Activated CD4-positive, alpha-beta T cell treated with anti-CD3 and anti-CD28 coated beads, Interleukin-10, Interleukin-2, amounts not matched to agents 100 ng/mL and 50 ng/mL, durations not matched to agents 16 hours and 8 hours (primary cell): ENCODE results near the gene MARCHF2.
"Not testable (repeated sequence)": the region's sequence is repeated elsewhere in the genome, so short reads cannot be mapped to it uniquely, and the experiment has no call there.

Experiments
- DNase-seq: peaks from one replicate; pipeline ENCODE4 v3.0.0-alpha.2; 2020

MARCHF2 gene

DNA sequence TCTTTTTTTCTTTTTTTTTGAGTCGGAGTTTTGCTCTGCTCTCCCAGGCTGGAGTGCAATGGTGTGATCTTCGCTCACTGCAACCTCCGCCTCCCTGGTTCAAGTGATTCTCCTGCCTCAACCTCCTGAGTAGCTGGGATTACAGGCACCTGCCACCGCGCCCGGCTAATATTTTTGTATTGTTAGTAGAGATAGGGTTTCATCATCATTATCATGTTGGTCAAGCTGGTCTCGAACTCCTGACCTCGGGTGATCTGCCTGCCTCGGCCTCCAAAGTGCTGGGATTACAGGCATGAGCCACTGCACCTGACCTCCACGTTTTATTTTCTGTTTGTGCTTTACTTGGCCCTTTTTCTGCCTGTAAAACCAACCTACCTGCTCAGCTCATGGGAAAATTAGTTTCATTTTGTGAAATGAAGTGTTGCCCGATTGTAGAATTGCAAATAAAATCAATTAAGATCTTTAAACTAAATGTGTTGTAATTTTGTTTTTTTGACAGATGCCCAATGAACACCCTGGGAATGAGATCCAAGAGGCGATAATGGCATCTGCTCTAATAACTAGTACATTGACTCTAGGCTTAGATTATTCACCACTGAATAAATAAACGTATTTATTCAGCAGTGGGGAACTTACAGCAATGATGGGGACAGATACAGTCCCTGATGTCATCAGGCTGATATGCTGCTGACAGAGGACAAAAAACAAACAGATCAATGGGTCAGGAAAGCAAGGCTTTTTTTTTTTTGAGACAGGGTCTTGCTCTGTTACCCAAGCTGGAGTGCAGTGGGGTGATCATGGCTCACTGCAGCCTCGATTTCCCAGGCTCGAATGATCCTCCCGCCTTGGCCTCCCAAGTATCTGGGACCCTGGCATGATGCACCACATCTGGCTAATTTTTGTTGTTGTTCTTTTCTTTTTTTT lies 25.2 kb upstream of the MARCHF2 start:
- DNase-seq = no peak

DNA sequence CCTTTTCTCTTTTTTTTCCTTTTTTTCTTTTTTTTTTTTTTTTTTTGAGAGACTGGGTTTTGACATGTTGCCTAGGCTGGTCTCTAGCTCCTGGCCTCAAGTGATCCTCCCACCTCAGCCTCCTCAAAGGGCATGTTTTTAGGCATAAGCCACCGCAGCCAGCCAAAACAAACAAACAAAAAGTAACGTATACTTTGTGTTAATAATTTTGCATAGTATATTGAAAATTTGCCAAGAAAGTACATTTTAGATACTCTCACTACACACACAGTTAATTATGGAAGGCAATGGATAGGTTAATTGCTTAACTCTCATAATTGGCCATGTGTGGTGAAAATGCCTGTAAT lies 24.5 kb upstream of the MARCHF2 start:
- no peak for DNase-seq

DNA sequence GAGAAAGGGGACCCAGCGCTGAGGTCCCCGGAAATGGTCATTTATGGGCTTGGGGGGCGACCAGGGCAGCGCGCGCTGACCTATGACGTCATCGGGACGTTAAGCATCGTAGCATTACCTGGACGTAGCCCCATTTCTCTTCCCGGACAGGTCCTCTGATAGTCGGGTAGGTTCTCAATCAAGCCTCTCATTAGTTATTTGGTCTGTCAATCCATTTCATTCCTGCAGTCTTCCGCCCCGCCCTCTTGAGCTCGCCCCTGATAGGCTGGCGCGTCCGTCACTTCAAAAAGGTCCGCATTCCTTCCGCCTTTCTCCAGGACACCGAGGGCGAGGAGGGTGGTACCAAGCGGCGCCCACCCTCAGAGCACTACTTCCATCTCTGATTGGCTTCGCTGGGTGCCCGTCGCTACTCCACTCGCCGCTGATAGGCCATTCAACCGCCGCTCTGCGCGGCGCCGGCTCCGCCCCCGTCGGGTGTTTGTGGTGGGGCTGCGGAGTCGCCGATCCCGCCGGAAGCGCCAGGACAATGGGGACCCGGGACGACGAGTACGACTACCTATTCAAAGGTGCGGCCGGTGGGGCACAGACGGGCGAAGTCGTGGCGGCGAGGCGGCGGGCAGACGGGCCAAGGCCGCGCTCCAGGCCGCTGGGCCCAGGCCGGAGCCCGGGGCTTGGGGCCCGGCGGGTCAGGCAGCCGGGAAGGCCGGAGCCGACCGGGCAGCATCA lies 23.1 kb upstream of the MARCHF2 start, which contains the start of gene RAB11B:
Gene RAB11B (plus strand): TSS at position 470 of the 726 bp plus-strand sequence. CDS start 57 bp downstream, at position 527.
- peak; percentile 100 for DNase-seq

GRCh38 chr19:8390617-8390981 lies 22.5 kb upstream of the MARCHF2 start:
- peak; percentile 96 for DNase-seq

GRCh38 chr19:8391198-8392016 lies 21.7 kb upstream of the MARCHF2 start:
- DNase-seq = no peak

GRCh38 chr19:8392017-8392591 lies 21.0 kb upstream of the MARCHF2 start:
- DNase-seq = no peak

- no peak for DNase-seq
These were observed 19.8 kb upstream of the MARCHF2 start for GRCh38 chr19:8393192-8393870.

- DNase-seq = no peak
These were observed 19.2 kb upstream of the MARCHF2 start for GRCh38 chr19:8393871-8394250.

DNA sequence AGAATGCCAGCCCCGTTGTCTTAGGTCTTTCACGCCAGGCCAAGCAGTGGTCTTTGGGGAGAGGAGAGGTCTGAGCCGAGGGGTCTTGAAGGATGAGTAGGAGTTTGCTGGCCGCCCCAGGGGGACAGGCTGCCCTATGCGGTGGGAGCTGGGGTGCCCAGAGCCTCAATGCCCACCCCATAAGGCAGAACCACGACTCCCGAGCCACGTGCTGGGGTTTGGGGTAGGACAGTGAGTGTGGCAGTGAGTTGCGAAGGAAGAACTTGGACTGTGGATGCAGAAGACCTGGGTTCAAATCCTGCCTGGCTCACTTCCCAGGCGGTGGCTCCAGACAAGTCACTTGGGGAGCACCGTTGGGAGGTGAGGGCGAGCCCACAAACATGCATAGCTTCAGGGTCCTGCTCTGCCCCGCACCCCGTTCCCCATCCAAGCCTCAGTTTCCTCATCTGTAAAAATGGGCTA lies 17.5 kb upstream of the MARCHF2 start:
- DNase-seq = no peak

- DNase-seq = no peak
These were observed 16.9 kb upstream of the MARCHF2 start for GRCh38 chr19:8396185-8396562.

GRCh38 chr19:8396563-8397203 lies 16.4 kb upstream of the MARCHF2 start:
- DNase-seq = peak; percentile 70

DNA sequence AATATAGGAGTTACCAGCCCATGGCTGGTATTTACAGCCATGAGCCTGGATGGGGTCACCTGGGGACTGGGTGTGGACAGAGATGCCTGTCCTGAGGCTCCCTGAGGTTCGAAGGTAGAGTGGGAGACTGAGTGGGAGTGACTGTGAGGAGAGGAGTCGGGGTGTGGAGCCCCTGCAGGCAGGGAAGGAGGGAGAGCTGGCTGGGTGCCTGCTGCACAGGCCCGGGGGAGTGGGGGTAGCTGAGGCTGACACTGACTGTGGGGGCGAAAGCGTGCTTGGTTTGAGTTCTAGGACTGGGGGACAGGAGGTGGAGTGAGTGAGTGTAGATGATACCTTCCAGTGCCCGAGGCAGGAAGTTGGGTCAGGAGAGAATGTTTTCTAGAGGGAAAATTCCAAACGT lies 15.8 kb upstream of the MARCHF2 start:
- no peak for DNase-seq

DNA sequence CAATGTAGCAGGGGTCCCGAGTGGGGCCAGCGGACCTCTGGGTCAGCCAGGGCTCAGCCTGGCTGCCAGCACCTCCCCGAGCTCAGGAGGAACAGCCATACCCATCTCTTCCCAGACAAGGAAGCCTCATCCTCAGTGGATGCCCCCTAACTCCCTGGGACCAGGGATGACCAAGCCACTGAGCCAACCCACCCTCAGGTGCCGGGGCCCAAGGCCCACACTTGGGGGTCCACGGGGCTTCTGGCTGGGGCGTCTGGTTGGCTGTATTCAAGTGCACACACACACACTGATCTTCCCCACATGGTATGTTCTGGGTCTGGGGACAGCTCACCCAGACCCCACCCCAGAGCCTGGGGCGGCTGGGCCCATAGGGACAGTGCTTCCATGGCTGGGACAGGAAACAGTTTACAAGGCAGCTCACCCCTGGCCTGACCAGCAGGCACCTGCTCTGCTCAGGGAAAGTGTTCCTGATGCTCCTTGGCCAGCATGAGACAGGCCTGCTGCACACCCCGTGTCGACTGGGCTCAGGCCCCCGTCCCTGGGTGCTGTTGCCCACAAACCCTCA lies 15.3 kb upstream of the MARCHF2 start:
- DNase-seq = no peak

- no peak for DNase-seq
These were observed 14.8 kb upstream of the MARCHF2 start for GRCh38 chr19:8398311-8398771.

GRCh38 chr19:8399681-8400188 lies 13.4 kb upstream of the MARCHF2 start:
- DNase-seq = no peak

DNA sequence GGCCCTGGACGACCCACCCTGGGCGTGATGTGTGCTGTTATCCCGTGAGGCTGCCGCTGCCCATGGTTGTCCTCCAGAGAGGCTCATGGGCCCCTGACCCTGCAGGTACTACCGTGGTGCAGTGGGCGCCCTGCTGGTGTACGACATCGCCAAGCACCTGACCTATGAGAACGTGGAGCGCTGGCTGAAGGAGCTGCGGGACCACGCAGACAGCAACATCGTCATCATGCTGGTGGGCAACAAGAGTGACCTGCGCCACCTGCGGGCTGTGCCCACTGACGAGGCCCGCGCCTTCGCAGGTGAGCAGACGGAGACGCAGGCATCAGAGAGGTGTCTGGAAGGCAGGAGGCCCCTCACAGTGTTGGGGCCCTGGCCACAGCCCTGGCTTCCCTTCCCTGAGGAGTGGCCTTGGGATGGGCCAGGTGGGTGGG lies 11.1 kb upstream of the MARCHF2 start:
- no peak for DNase-seq

- no peak for DNase-seq
These were observed 9.8 kb upstream of the MARCHF2 start for GRCh38 chr19:8403098-8403819.

DNA sequence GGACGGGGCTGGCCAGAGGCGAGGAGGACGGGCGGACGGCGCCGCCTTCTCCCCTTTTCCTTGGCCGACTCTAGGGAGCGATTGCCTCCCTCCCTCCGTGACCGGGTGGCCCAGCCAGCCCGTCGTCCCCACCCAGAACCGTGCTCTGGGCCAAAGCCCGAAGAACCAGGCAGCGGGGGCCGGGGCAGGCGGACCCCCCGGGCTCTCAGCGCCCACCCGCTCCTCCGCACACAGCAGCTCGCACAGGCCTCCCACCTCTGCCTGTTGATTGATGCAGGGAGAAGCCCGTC lies 9.3 kb upstream of the MARCHF2 start:
- DNase-seq = no peak

- DNase-seq = no peak
These were observed 8.5 kb upstream of the MARCHF2 start for GRCh38 chr19:8404391-8405151.

DNA sequence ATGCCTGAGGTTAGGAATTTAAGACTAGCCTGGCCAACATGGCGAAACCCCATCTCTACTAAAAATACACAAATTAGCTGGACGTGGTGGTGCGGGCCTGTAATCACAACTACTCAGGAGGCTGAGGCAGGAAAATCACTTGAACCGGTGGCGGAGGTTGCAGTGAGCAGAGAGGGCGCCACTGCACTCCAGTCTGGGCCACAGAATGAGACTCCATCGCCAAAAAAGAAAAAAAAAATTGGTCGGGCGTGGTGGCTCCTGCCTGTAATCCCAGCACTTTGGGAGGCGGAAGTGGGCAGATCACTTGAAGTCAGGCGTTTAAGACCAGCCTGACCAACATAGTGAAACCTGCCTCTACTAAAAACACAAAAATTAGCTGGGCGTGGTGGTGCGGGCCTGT lies 2.4 kb upstream of the MARCHF2 start:
- DNase-seq = not testable (repeated sequence)
